Lung (tissue), 12 donors: Measurements from ENCODE around the gene AKR1C8. TPM values are rescaled to one million over a fixed set of nuclear protein-coding genes. Genes with fewer than 3 reads are reported as not detected.
"Not testable (repeated sequence)": the region's sequence is repeated elsewhere in the genome, so short reads cannot be mapped to it uniquely, and the experiment has no call there.

ENCODE experiments used
- ATAC-seq: fragments of 200-7000 bp; cut with Tn5 transposase; one replicate; pipeline ENCODE4 v1.9.1; 2020; ENCODE audit warnings: moderate number of reproducible peaks; ENCODE audit not compliant: insufficient read depth, low FRiP score
- DNase-seq, 3 donors: peaks; one replicate each; pipeline ENCODE4 v3.0.0-alpha.2; 2013 to 2017
- H3K27ac ChIP-seq, 2 donors: one replicate each; pipeline ENCODE4 v1.5.1; 2013; ENCODE audit warnings: mild to moderate bottlenecking in 2 of 2, moderate library complexity in 2 of 2, control low read depth in 1 of 2, inconsistent platforms in 1 of 2, low read depth in 1 of 2, low read length in 1 of 2
- H3K27me3 ChIP-seq, 3 donors: one replicate each; pipeline ENCODE4 v1.5.1; 2013; ENCODE audit warnings: low read length in 2 of 3; ENCODE audit not compliant: control insufficient read depth in 3 of 3, insufficient read depth in 3 of 3
- H3K36me3 ChIP-seq, 4 donors: one replicate each; pipeline ENCODE4 v1.5.1; 2013; ENCODE audit warnings: low read length in 4 of 4, mild to moderate bottlenecking in 1 of 4, moderate library complexity in 1 of 4; ENCODE audit not compliant: control insufficient read depth in 4 of 4, insufficient read depth in 4 of 4
- H3K4me1 ChIP-seq, 5 donors: one replicate each; pipeline ENCODE4 v1.5.1; 2013; ENCODE audit warnings: low read length in 5 of 5, mild to moderate bottlenecking in 2 of 5, moderate library complexity in 1 of 5; ENCODE audit not compliant: control insufficient read depth in 5 of 5, insufficient read depth in 5 of 5
- H3K4me3 ChIP-seq: one replicate; pipeline ENCODE4 v1.5.1; 2013; ENCODE audit warnings: mild to moderate bottlenecking, control low read depth, moderate library complexity
- H3K9ac ChIP-seq, 2 donors: one replicate each; pipeline ENCODE4 v1.5.1; 2013; ENCODE audit warnings: low read length in 2 of 2, control low read depth in 1 of 2; ENCODE audit not compliant: insufficient read depth in 1 of 2
- H3K9me3 ChIP-seq, 4 donors: one replicate each; pipeline ENCODE4 v1.5.1; 2013; ENCODE audit warnings: low read length in 3 of 4, mild to moderate bottlenecking in 1 of 4, moderate library complexity in 1 of 4; ENCODE audit not compliant: control insufficient read depth in 4 of 4, insufficient read depth in 3 of 4
- CTCF ChIP-seq: IDR thresholded peaks from 2 replicates; pipeline ENCODE4 v1.5.1; 2012; ENCODE audit warnings: mild to moderate bottlenecking; ENCODE audit errors: control extremely low read depth, extremely low read depth
- WGBS, 2 donors: extraction: QIAGEN DNeasy Blood & Tissue Kit; methylation state at CpG; one replicate each; pipeline ENCODE4 v1.1.7; 2013; 5-methylcytosine and 5-hydroxymethylcytosine counted together
- polyA plus RNA-seq, 2 donors: library from polyadenylated mRNA; stranded (reverse); fragments of 200-250 nt; gene quantifications; one replicate each; pipeline ENCODE4 v1.2.1, GENCODE V29; 2013
- total RNA-seq, 2 donors: library from RNA; depleted of rRNA in 1 of 2; stranded (reverse); fragments of >200 nt in 1 of 2; gene quantifications; one replicate each; pipeline ENCODE4 v1.2.1, GENCODE V29; 2014 to 2021
- donor health status: control.
- donor health status: control.
- donor health status: Bipolar disorder and iron deficiency.
- donor health status: healthy.
- donor health status: DM: yes; HTN: yes; CAD: no.

AKR1C8 gene
- total and polyA plus RNA-seq, 4 donors: 0.03 to 0.46 (median 0.18) TPM; not detected in 1

- Histone ChIP-seq H3K27me3 (no peaks in the 10 kb centered on the region), H3K9ac (no peak overlapping the region), H3K9me3 (no peaks in the 10 kb centered on the region), H3K36me3 (no peaks in the 10 kb centered on the region), H3K27ac (no peak overlapping the region), H3K4me3 (no peak overlapping the region), H3K4me1 (peaks cover 0 to 3% (median 0%) of the 10 kb centered on the region in 5 donors)
- DNase-seq (no peak), ATAC-seq (no peak)
- WGBS, 2 donors: 87 to 93% methylated on average over 8 of the region's 8 CpGs
- TF ChIP-seq CTCF: no peak
Measured at GRCh38 chr10:5229019-5229418, 44.1 kb upstream of the AKR1C8 start.

- H3K4me1 ChIP-seq, H3K36me3 ChIP-seq, ATAC-seq, DNase-seq, H3K9ac ChIP-seq, H3K27ac ChIP-seq, H3K9me3 ChIP-seq, H3K4me3 ChIP-seq, H3K27me3 ChIP-seq: not testable (repeated sequence)
- 83 to 84% methylated on average over 7 of the region's 7 CpGs for WGBS, 2 donors
Measured at GRCh38 chr10:5222942-5223341, 38.0 kb upstream of the AKR1C8 start.

GRCh38 chr10:5219262-5219661 is 34.3 kb upstream of the AKR1C8 start:
- H3K4me1 ChIP-seq: no peaks in the 10 kb centered on the region
- no peaks in the 10 kb centered on the region for H3K36me3 ChIP-seq
- no peak overlapping the region for H3K27ac ChIP-seq
- H3K27me3 ChIP-seq: no peaks in the 10 kb centered on the region
- no peak for TF ChIP-seq CTCF
- ATAC-seq (no peak), DNase-seq (no peak)
- H3K9ac ChIP-seq: no peak overlapping the region
- peaks cover 0 to 4% (median 0%) of the 10 kb centered on the region in 4 donors for H3K9me3 ChIP-seq
- no peak overlapping the region for H3K4me3 ChIP-seq
- 70% methylated on average over 3 of the region's 3 CpGs for WGBS, 2 donors

DNA sequence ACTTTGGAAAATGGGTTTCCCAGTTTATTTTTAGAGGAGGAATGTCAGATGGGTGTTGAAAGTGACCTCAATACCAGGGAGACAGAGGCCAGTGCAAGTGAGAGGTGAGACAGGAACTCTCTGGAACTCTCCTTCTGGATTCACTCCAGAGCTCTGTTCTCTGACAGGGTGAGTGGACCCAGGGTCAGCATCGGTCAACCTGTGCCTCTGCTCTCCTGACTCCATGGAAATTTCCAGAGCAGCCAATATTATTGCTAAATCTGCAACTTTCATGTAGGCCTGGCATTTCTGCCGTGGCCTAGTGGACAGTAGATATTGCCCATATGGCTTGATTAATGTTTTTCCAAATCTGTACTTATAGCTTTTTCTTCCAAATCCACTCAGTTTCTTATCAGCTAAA is 31.9 kb upstream of the AKR1C8 start:
- Histone ChIP-seq H3K4me3 (no peak overlapping the region), H3K9me3 (peaks cover 0 to 4% (median 0%) of the 10 kb centered on the region in 4 donors), H3K36me3 (no peaks in the 10 kb centered on the region), H3K27ac (no peak overlapping the region), H3K9ac (no peak overlapping the region), H3K4me1 (no peaks in the 10 kb centered on the region), H3K27me3 (no peaks in the 10 kb centered on the region)
- ATAC-seq: no peak
- 41 to 44% methylated on average over 2 of the region's 2 CpGs for WGBS, 2 donors
- DNase-seq: no peak
- no peak for TF ChIP-seq CTCF
